Mesothelial cell of epicardium (in vitro differentiated cells): ENCODE measurements around the gene CHRM5. TPM values are rescaled to one million over a fixed set of nuclear protein-coding genes. Genes with fewer than 3 reads are reported as not detected.

Source experiments
- DNase-seq, 2 experiments: peaks; one replicate each; pipeline ENCODE4 v3.0.0; 2021; ENCODE audit warnings: low spot score in 2 of 2; ENCODE audit not compliant: unreplicated experiment in 2 of 2
- H3K27ac Mint-ChIP-seq: 2 replicates; pipeline ENCODE4 v1.8.0; 2021; ENCODE audit warnings: mixed read lengths
- H3K27me3 Mint-ChIP-seq: 2 replicates; pipeline ENCODE4 v1.8.0; 2021; ENCODE audit warnings: low read depth, mixed read lengths
- H3K36me3 Mint-ChIP-seq: 2 replicates; pipeline ENCODE4 v1.8.0; 2021; ENCODE audit warnings: mixed read lengths
- H3K4me1 Mint-ChIP-seq: 2 replicates; pipeline ENCODE4 v1.8.0; 2021; ENCODE audit warnings: mixed read lengths
- H3K4me3 Mint-ChIP-seq: 2 replicates; pipeline ENCODE4 v1.8.0; 2021; ENCODE audit warnings: mild to moderate bottlenecking, moderate library complexity, mixed read lengths
- H3K9me3 Mint-ChIP-seq: 2 replicates; pipeline ENCODE4 v1.8.0; 2021; ENCODE audit warnings: mixed read lengths
- CTCF ChIP-seq: fragments of 200-600 bp; sonication (generic); IDR thresholded peaks from one replicate; pipeline ENCODE4 v1.5.0; 2021; ENCODE audit warnings: antibody characterized with exemption; ENCODE audit not compliant: unreplicated experiment
- total RNA-seq: library from RNA; stranded (reverse); gene quantifications from 3 replicates; pipeline ENCODE4 v1.2.1, GENCODE V29; 2021

Gene CHRM5
- total RNA-seq, 1 donor from 2014 or later: 0.13 TPM

GRCh38 chr15:34106423-34106822, 138.1 kb downstream of the CHRM5 start:
- DNase-seq: no peak
- TF ChIP-seq CTCF: no peak
- peaks cover 12% of the 10 kb centered on the region for H3K36me3 Mint-ChIP-seq
- H3K4me3 Mint-ChIP-seq: no peak overlapping the region
- peaks cover 5% of the 10 kb centered on the region for H3K9me3 Mint-ChIP-seq
- H3K27me3 Mint-ChIP-seq: no peaks in the 10 kb centered on the region
- peaks cover 2% of the 10 kb centered on the region for H3K4me1 Mint-ChIP-seq
- H3K27ac Mint-ChIP-seq: no peak overlapping the region

GRCh38 chr15:34107315-34107714, 139.0 kb downstream of the CHRM5 start:
- no peak overlapping the region for H3K4me3 Mint-ChIP-seq

GRCh38 chr15:34109797-34110663, 141.7 kb downstream of the CHRM5 start:
- no peak for DNase-seq

More at GRCh38 chr15:34107315-34107714, 139.0 kb downstream of the CHRM5 start:
- DNase-seq: no peak
- peaks cover 12% of the 10 kb centered on the region for H3K36me3 Mint-ChIP-seq
- peaks cover 2% of the 10 kb centered on the region for H3K4me1 Mint-ChIP-seq
- no peak overlapping the region for H3K27ac Mint-ChIP-seq
- no peaks in the 10 kb centered on the region for H3K27me3 Mint-ChIP-seq
- peaks cover 5% of the 10 kb centered on the region for H3K9me3 Mint-ChIP-seq
- no peak for TF ChIP-seq CTCF

GRCh38 chr15:34111488-34111887, 143.2 kb downstream of the CHRM5 start:
- TF ChIP-seq CTCF: no peak
- Mint-ChIP-seq H3K27me3 (no peaks in the 10 kb centered on the region), H3K27ac (no peak overlapping the region), H3K4me1 (peaks cover 2% of the 10 kb centered on the region), H3K36me3 (no peaks in the 10 kb centered on the region), H3K9me3 (no peaks in the 10 kb centered on the region), H3K4me3 (no peak overlapping the region)
- no peak for DNase-seq

More at GRCh38 chr15:34109797-34110663, 141.7 kb downstream of the CHRM5 start:
- Mint-ChIP-seq H3K9me3 (no peaks in the 10 kb centered on the region), H3K36me3 (peaks cover 2% of the 10 kb centered on the region), H3K27me3 (no peaks in the 10 kb centered on the region), H3K4me3 (no peak overlapping the region), H3K4me1 (peaks cover 2% of the 10 kb centered on the region), H3K27ac (no peak overlapping the region)
- peak; percentile 68 for TF ChIP-seq CTCF

GRCh38 chr15:34114215-34114614, 145.9 kb downstream of the CHRM5 start:
- Mint-ChIP-seq H3K4me1 (peaks cover 3% of the 10 kb centered on the region), H3K36me3 (no peaks in the 10 kb centered on the region), H3K27ac (no peak overlapping the region), H3K27me3 (no peaks in the 10 kb centered on the region), H3K9me3 (no peaks in the 10 kb centered on the region), H3K4me3 (no peak overlapping the region)
- no peak for DNase-seq
- no peak for TF ChIP-seq CTCF
